IMR-90 (cell line): ENCODE data around the gene CT47C1. TPM values are rescaled to one million over a fixed set of nuclear protein-coding genes. Genes with fewer than 3 reads are reported as not detected.

Experiments
- ATAC-seq: fragments of 200-7000 bp; cut with Tn5 transposase; 2 replicates; pipeline ENCODE4 v1.9.1; 2020; ENCODE audit warnings: low read depth, mild to moderate bottlenecking, moderate library complexity
- BruUV-seq: library from RNA; stranded (reverse); fragments of 400-500 nt; replicated peaks from 2 replicates; lab custom pipeline; 2021; lab: Mats Ljungman, UMichigan
- CTCF ChIA-PET: fragments of 300-600 bp; formaldehyde crosslinking; extraction: SDS; loops from one replicate; lab custom pipeline; 2021; ENCODE audit warnings: antibody characterized with exemption; lab: Yijun Ruan, JAX
- POLR2A ChIA-PET: fragments of 300-600 bp; sonication (Branson Sonifier 250); formaldehyde crosslinking; loops from one replicate; lab custom pipeline; 2022; ENCODE audit warnings: antibody characterized with exemption; ENCODE audit not compliant: unreplicated experiment; lab: Charles Lee
- DNase-seq: peaks from one replicate; pipeline ENCODE4 v3.0.0; 2013
- H2AFZ ChIP-seq: replicated peaks from 2 replicates; pipeline ENCODE3; 2013; ENCODE audit warnings: low read length, mild to moderate bottlenecking; ENCODE audit not compliant: poor library complexity
- H2AK5ac ChIP-seq: 2 replicates; pipeline ENCODE4 v1.6.1; 2013; ENCODE audit warnings: low read depth, low read length, inconsistent platforms
- H2AK9ac ChIP-seq: replicated peaks from 2 replicates; pipeline ENCODE3; 2013; ENCODE audit warnings: mild to moderate bottlenecking, low read depth, low read length, moderate library complexity; ENCODE audit not compliant: poor library complexity
- H2BK120ac ChIP-seq: 2 replicates; pipeline ENCODE4 v1.6.1; 2013; ENCODE audit warnings: low read depth, low read length, inconsistent platforms
- H2BK15ac ChIP-seq: 3 replicates; pipeline ENCODE4 v1.6.1; 2013; ENCODE audit warnings: low read depth, low read length, inconsistent platforms
- H2BK20ac ChIP-seq: 2 replicates; pipeline ENCODE4 v1.6.1; 2013; ENCODE audit warnings: low read depth, mild to moderate bottlenecking, inconsistent platforms, low read length, moderate library complexity
- H2BK5ac ChIP-seq: 2 replicates; pipeline ENCODE4 v1.6.1; 2013; ENCODE audit warnings: mild to moderate bottlenecking, low read depth, low read length, inconsistent platforms; ENCODE audit not compliant: poor library complexity, severe bottlenecking
- H3K14ac ChIP-seq: replicated peaks from 2 replicates; pipeline ENCODE4 v1.6.1; 2013; ENCODE audit warnings: low read depth, low read length, inconsistent platforms
- H3K18ac ChIP-seq: 2 replicates; pipeline ENCODE4 v1.6.1; 2013; ENCODE audit warnings: low read depth, low read length, control low read depth
- H3K23ac ChIP-seq: 2 replicates; pipeline ENCODE4 v1.6.1; 2013; ENCODE audit warnings: low read depth, low read length, inconsistent platforms
- H3K27ac ChIP-seq: 2 replicates; pipeline ENCODE4 v1.5.1; 2013; ENCODE audit warnings: mild to moderate bottlenecking, control low read depth, low read length; ENCODE audit not compliant: insufficient read depth
- H3K27me3 ChIP-seq: 2 replicates; pipeline ENCODE4 v1.6.1; 2013; ENCODE audit warnings: low read length; ENCODE audit not compliant: control insufficient read depth, insufficient read depth
- H3K36me3 ChIP-seq: 2 replicates; pipeline ENCODE4 v1.6.1; 2013; ENCODE audit warnings: low read length, mixed read lengths; ENCODE audit not compliant: control insufficient read depth, insufficient read depth
- H3K4ac ChIP-seq: 2 replicates; pipeline ENCODE4 v1.6.1; 2013; ENCODE audit warnings: low read depth, low read length, inconsistent platforms
- H3K4me1 ChIP-seq: 2 replicates; pipeline ENCODE4 v1.6.1; 2013; ENCODE audit warnings: low read length, mixed read lengths; ENCODE audit not compliant: control insufficient read depth, insufficient read depth
- H3K4me2 ChIP-seq: 2 replicates; pipeline ENCODE4 v1.6.1; 2013; ENCODE audit warnings: low read depth, mild to moderate bottlenecking, control low read depth, low read length, moderate library complexity
- H3K4me3 ChIP-seq: 2 replicates; pipeline ENCODE4 v1.5.1; 2013; ENCODE audit warnings: low read depth, mild to moderate bottlenecking, control low read depth, low read length, moderate library complexity; ENCODE audit not compliant: insufficient read depth
- H3K56ac ChIP-seq: 2 replicates; pipeline ENCODE4 v1.6.1; 2013; ENCODE audit warnings: low read length, inconsistent platforms; ENCODE audit not compliant: insufficient read depth; ENCODE audit errors: extremely low read depth
- H3K79me1 ChIP-seq, 2 experiments: 2 replicates each; pipeline ENCODE4 v1.6.1; 2013; ENCODE audit warnings: low read length in 2 of 2, inconsistent platforms in 1 of 2, low read depth in 1 of 2
- H3K9ac ChIP-seq: 2 replicates; pipeline ENCODE4 v1.6.1; 2013; ENCODE audit warnings: low read depth, low read length, control low read depth
- H3K9me1 ChIP-seq: 2 replicates; pipeline ENCODE4 v1.6.1; 2013; ENCODE audit warnings: low read length, inconsistent platforms; ENCODE audit not compliant: insufficient read depth
- H3K9me3 ChIP-seq: 2 replicates; pipeline ENCODE4 v1.6.1; 2013; ENCODE audit warnings: low read length; ENCODE audit not compliant: control insufficient read depth, insufficient read depth
- H4K20me1 ChIP-seq: 2 replicates; pipeline ENCODE4 v1.6.1; 2013; ENCODE audit warnings: low read length, inconsistent platforms; ENCODE audit not compliant: insufficient read depth
- H4K5ac ChIP-seq: 2 replicates; pipeline ENCODE4 v1.6.1; 2013; ENCODE audit warnings: mild to moderate bottlenecking, low read depth, low read length, control low read depth
- H4K8ac ChIP-seq, 2 experiments: 2 replicates each; pipeline ENCODE4 v1.6.1; 2013; ENCODE audit warnings: low read depth in 2 of 2, low read length in 2 of 2, control low read depth in 1 of 2, inconsistent platforms in 1 of 2
- H4K91ac ChIP-seq: 2 replicates; pipeline ENCODE4 v1.6.1; 2013; ENCODE audit warnings: low read depth, low read length, inconsistent platforms; ENCODE audit not compliant: insufficient read depth
- BHLHE40 ChIP-seq: fragments of 150-350 bp; IDR thresholded peaks from 2 replicates; pipeline ENCODE4 v1.6.1; 2016; ENCODE audit warnings: mild to moderate bottlenecking, low read depth, low read length
- CEBPB ChIP-seq: IDR thresholded peaks from 2 replicates; pipeline ENCODE4 v1.6.1; 2012; ENCODE audit warnings: low read depth, low read length, improper control_type of control experiment
- CHD1 ChIP-seq: IDR thresholded peaks from 2 replicates; pipeline ENCODE4 v1.6.1; 2012; ENCODE audit warnings: low read depth, low read length, improper control_type of control experiment
- CTCF ChIP-seq: conservative IDR thresholded peaks from 2 replicates; pipeline ENCODE4 v1.5.1; 2012; ENCODE audit warnings: mild to moderate bottlenecking, low read depth, low read length, improper control_type of control experiment
- FOS ChIP-seq: fragments of 150-350 bp; IDR thresholded peaks from 2 replicates; pipeline ENCODE4 v1.6.1; 2016; ENCODE audit warnings: low read depth, low read length
- MAFK ChIP-seq: IDR thresholded peaks from 2 replicates; pipeline ENCODE4 v1.6.1; 2012; ENCODE audit warnings: low read depth, low read length, improper control_type of control experiment
- MAZ ChIP-seq: IDR thresholded peaks from 2 replicates; pipeline ENCODE4 v1.6.1; 2012; ENCODE audit warnings: low read depth, mild to moderate bottlenecking, low read length, improper control_type of control experiment, moderate library complexity, borderline replicate concordance
- MXI1 ChIP-seq: IDR thresholded peaks from 2 replicates; pipeline ENCODE4 v1.6.1; 2012; ENCODE audit warnings: low read depth, mild to moderate bottlenecking, low read length, moderate library complexity, borderline replicate concordance
- NFE2L2 ChIP-seq: fragments of 150-350 bp; IDR thresholded peaks from 2 replicates; pipeline ENCODE4 v1.6.1; 2016; ENCODE audit warnings: low read depth, mild to moderate bottlenecking, low read length
- POLR2A ChIP-seq: IDR thresholded peaks from 2 replicates; pipeline ENCODE4 v1.6.1; 2012; ENCODE audit warnings: mild to moderate bottlenecking, low read depth, low read length
- RAD21 ChIP-seq: IDR thresholded peaks from 2 replicates; pipeline ENCODE4 v1.6.1; 2012; ENCODE audit warnings: low read length, improper control_type of control experiment
- RCOR1 ChIP-seq: IDR thresholded peaks from 2 replicates; pipeline ENCODE4 v1.6.1; 2012; ENCODE audit warnings: mild to moderate bottlenecking, low read length, improper control_type of control experiment; ENCODE audit not compliant: insufficient replicate concordance
- RFX5 ChIP-seq: IDR thresholded peaks from 2 replicates; pipeline ENCODE4 v1.8.0; 2012; ENCODE audit warnings: low read depth, mild to moderate bottlenecking, low read length, moderate library complexity
- SMC3 ChIP-seq: fragments of 150-350 bp; IDR thresholded peaks from 2 replicates; pipeline ENCODE4 v1.6.1; 2016; ENCODE audit warnings: low read depth, mild to moderate bottlenecking, antibody characterized with exemption, low read length, moderate library complexity
- USF2 ChIP-seq: fragments of 150-350 bp; IDR thresholded peaks from 2 replicates; pipeline ENCODE4 v1.6.1; 2017; ENCODE audit warnings: mild to moderate bottlenecking, antibody characterized with exemption, low read length, low read depth
- WGBS, 2 experiments: methylation state at CpG; one replicate each; pipeline versions ENCODE4 v1.1.5 to v1.1.7; 2013; ENCODE audit warnings: missing lambda C conversion rate in 2 of 2; ENCODE audit not compliant: insufficient read length in 1 of 2; ENCODE audit errors: extremely low coverage in 2 of 2; 5-methylcytosine and 5-hydroxymethylcytosine counted together
- dilution Hi-C: fragments of 300-500 bp; cut with HindIII; formaldehyde crosslinking; loops from one replicate; pipeline ENCODE4 v1.14.3; 2018; ENCODE audit warnings: low sequenced_read_pairs; ENCODE audit not compliant: unreplicated experiment
- in situ Hi-C: fragments of 300-500 bp; cut with MboI; formaldehyde crosslinking; loops from 3 replicates; pipeline ENCODE4 v1.14.3; 2019; ENCODE audit warnings: low sequenced_read_pairs, inconsistent platforms, mixed read lengths
- intact Hi-C: fragments of 100-400 bp; cut with micrococcal nuclease; formaldehyde crosslinking; loops from 2 replicates; pipeline ENCODE4 v1.10.0; 2022
- polyA plus RNA-seq, 3 experiments: library from polyadenylated mRNA; depleted of rRNA; stranded (reverse); fragments of >200 nt; gene quantifications; 2 replicates each; pipeline ENCODE4 v1.2.3, GENCODE V29; 2012; ENCODE audit warnings: low replicate concordance in 1 of 3
- total RNA-seq: library from RNA; depleted of rRNA; stranded (reverse); fragments of >200 nt; gene quantifications from 2 replicates; pipeline ENCODE4 v1.2.3, GENCODE V29; 2012
- TF ChIP-seq, protein P1 (sequence below): fragments of 150-350 bp; IDR thresholded peaks from 2 replicates; pipeline ENCODE4 v1.6.1; 2016; ENCODE audit warnings: low read depth, mild to moderate bottlenecking, low read length, moderate library complexity, borderline replicate concordance

CT47C1 gene
- total and polyA plus RNA-seq, 2 of the 4 experiments (the other 2 are of a cell fraction), result not detected

DNA sequence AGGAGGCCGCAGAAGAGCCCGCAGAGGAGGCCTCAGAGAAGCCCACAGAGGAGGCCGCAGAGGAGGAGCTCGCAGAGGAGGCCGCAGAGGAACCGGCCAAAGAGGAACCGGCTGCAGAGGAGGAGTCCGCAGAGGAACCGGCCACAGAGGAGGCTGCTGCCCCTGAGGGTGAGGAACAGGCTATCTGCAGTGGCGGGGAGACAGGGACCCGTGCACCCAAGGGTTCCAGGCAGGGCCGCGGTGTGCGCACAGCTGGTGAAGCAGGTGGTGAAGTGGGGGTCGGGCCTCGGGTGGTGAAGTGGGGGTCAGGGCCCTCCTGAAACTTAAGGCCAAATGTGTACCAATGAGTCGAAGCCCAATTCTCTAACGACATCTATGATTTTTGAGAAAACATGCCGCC lies 1.1 kb downstream of the CT47C1 start:
- Histone ChIP-seq H3K9me3 (no peaks in the 10 kb centered on the region), H3K4me3 (no peak overlapping the region), H3K27me3 (peaks cover 2% of the 10 kb centered on the region; the same call in 1 of the 2 replicates), H3K18ac (no peak overlapping the region), H4K5ac (no peak overlapping the region), H2BK20ac (no peak overlapping the region), H3K56ac (no peak overlapping the region), H3K36me3 (no peaks in the 10 kb centered on the region), H2BK5ac (no peak overlapping the region), H3K14ac (no peak overlapping the region), H4K20me1 (no peaks in the 10 kb centered on the region), H3K23ac (no peak overlapping the region), H3K4me2 (no peak overlapping the region), H4K8ac (no peak overlapping the region), H2BK15ac (no peak overlapping the region), H2AK5ac (no peak overlapping the region), H2AK9ac (no peak overlapping the region), H3K4ac (no peak overlapping the region), H3K27ac (no peak overlapping the region), H3K9ac (no peak overlapping the region), H2AFZ (no peak overlapping the region), H2BK120ac (no peak overlapping the region), H4K91ac (no peak overlapping the region), H3K9me1 (no peaks in the 10 kb centered on the region), H3K4me1 (no peaks in the 10 kb centered on the region), H3K79me1 (no peaks in the 10 kb centered on the region)
- in situ Hi-C loops, result loop anchor here (5.0 kb wide), 1 partner anchor 227 kb away; no protein-coding TSS in a partner anchor
- POLR2A ChIA-PET, result no interaction called here
- ATAC-seq, result no peak
- 83% methylated on average over 7 of the region's 19 CpGs; no CpG with 5 or more reads in 1 of the 2 experiments for WGBS, 2 experiments
- CTCF ChIA-PET, result no interaction called here
- no peak for DNase-seq
- dilution Hi-C loops, result no loop called here
- intact Hi-C loops, result no loop called here
- BruUV-seq, result no TSS peak
- TF ChIP-seq MXI1 (no peak), MAFK (no peak), FOS (no peak), POLR2A (no peak), CTCF (no peak), USF2 (no peak), CEBPB (no peak), SMC3 (no peak), NFE2L2 (no peak), MAZ (no peak), RAD21 (no peak), BHLHE40 (no peak), RCOR1 (no peak), RFX5 (no peak), CHD1 (no peak)
- TF ChIP-seq, protein P1, sequence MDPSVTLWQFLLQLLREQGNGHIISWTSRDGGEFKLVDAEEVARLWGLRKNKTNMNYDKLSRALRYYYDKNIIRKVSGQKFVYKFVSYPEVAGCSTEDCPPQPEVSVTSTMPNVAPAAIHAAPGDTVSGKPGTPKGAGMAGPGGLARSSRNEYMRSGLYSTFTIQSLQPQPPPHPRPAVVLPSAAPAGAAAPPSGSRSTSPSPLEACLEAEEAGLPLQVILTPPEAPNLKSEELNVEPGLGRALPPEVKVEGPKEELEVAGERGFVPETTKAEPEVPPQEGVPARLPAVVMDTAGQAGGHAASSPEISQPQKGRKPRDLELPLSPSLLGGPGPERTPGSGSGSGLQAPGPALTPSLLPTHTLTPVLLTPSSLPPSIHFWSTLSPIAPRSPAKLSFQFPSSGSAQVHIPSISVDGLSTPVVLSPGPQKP, result no peak
